HG02588 (cell line): ENCODE data around the gene C2orf78.
"Not testable (repeated sequence)": the region's sequence is repeated elsewhere in the genome, so short reads cannot be mapped to it uniquely, and the experiment has no call there.

Experiments used
- ATAC-seq: cut with Tn5 transposase; IDR thresholded peaks from one replicate; pipeline ENCODE4 v1.9.1; 2021; ENCODE audit warnings: mild to moderate bottlenecking, moderate library complexity; ENCODE audit not compliant: unreplicated experiment

C2orf78 gene

DNA sequence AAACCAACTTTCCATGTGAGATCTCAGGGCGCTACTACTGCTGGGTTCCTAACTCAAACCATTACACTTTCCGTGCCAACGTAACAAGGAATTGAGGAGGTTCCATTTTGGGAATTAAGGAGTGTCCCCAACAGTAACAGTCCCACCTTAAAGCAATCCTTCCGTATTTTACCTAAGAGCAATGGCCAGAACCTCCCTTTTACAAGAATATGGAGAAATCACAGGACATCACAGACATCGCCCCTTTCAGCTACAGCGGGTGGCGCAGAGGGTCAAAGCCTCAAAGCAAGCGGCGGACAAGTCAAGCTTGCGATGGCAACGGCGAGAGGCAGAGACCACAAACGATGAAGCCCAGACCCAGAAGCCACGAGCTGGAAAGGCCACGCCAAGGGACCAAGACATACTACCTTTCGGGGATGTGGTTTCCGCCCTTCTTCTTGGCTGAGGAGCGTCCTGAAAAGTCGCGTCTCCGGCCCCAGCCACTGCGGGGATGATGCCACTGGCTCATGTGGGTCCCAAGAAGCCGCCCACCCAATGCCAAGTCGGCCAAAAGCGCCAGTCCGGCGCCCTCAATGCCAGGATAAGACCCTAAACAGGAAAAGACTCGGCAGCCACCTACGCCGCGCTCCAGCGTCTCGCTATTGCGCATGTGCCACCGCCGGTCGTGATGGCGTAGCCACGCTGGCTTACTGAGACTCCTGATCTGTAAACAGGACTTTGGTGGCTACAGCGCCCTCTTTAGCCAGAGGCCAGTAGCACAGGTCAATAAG lies 4.3 kb upstream of the C2orf78 start, which contains the start of gene DUSP11:
Gene DUSP11, minus strand, starts transcription at position 637 of the 770 bp plus-strand sequence. Its CDS starts 129 bp downstream, at position 508.
- ATAC-seq, result peak; percentile 99

DNA sequence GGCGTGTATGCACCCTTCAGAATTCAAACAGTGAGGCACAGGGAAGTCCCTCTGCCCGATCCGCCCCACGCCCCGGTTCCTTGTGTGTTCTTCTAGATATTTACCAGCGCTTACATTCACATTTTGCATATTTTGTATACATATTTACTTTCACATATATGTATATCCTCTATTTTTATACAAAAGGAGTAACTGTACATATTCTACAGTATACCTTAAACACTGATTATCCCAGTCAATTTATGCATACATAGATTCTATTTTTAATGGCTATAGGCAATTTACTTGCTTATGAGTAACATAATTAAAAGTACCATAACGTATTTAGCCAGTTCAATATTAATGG lies 3.8 kb upstream of the C2orf78 start:
- no peak for ATAC-seq

DNA sequence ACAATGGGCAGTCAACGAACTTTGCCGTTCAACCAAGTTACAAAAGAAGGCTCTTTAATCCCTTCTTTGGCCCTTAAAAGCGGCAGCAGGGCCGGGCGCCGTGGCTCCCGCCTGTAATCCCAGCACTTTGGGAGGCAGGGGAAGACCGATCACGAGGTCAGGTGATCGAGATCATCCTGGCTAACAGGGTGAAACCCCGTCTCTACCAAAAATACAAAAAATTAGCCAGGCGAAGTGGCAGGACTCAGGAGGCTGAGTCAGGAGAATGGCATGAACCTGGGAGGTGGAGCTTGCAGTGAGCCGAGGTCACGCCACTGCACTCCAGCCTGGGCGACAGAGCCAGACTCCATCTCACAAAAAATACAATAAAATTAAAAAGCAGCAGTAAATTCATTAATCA lies 581 bp upstream of the C2orf78 start:
- not testable (repeated sequence) for ATAC-seq

DNA sequence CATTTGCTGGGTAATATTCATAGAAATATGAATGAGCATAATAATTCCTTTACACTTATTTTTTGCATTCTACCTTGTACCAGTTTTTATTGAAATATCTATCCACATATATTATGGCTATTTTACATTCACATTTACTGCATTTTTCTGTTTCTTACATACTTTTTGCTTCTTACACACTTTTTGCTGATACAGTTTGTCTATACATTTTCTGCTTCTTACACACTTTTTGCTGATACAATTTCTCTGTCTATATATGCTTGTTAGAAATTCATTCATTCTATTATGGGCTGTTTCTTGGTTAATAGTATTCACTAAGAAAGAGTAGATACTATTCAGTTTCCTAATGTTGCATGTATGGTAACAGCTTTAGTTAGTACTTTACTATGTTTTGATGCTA lies 27.9 kb downstream of the C2orf78 start:
- ATAC-seq, result no peak

DNA sequence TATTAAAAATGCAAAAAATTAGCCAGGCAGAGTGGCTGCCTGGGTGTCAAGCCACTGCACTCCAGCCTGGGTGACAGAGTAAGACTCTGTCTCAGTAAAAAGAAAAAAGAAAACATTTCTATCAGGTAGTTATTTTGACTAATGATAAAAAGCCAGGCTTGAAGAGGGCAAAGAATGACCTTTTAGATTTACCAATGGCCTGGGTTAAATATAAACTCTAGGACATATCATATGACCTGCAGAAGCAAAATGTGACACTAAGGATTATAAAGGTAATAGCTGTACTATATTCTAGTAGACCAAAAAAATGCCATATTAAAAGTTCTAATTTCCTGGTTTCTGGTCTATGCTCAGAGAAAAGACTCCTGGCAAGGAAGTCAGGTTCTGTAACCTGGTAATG lies 28.7 kb downstream of the C2orf78 start:
- ATAC-seq, result no peak

DNA sequence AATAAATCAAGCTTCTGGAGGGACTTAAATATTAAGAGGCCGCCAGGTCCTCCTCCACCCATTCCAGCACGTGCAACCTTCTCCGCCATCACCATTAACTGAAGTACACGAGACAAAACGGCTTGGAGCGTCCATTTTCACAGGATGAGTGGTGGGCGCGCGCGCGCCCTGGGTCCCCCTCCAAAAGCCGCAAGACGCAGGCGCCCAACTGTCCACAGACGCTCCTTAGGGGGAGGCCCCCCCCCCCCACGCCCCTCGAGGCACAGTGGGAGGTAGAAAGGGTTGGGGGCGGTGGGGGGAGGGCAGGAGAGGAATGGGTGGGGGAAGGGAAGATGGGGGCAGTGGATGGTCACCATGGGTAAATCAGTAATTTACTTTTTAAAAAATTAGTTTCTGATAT lies 34.3 kb downstream of the C2orf78 start:
- ATAC-seq, result no peak

DNA sequence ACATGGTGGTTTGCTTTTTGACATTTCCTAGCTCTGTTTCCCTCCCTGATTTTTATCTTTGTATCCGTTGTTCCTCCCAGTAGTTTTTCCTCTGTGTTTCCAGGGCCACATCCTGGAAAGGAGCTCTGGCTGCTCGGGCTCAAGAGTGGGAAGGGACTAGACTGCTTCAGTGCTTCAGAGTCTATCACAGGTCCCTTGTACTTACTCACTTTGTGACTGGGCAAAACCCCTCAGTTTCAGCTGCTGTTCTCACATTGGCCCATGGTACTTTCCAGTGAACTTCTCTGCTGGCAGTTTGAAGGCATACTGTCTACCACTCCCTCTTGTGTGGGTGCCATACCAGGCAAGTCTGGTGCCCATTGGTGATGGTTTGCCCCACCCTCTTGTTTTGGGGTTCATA lies 37.2 kb downstream of the C2orf78 start:
- peak; percentile 88 for ATAC-seq

DNA sequence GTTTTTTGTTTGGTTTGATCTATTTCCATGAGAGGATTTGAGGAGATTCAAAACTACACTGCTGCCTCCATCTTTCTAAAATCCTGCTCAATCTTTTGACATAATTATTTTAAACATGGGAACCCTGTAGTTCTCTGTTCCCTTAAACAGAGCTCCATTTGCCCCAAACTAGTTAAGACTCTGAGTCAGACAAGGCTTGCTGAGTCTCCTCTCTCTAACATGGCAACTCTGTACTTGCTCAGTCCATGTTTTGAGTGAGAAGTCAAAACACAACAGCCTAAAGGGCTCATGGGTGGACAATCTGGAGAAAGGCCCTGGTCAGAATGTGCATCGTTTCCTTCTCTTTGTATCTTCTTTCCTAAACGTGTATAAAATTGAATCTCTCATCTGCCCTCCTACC lies 37.7 kb downstream of the C2orf78 start:
- ATAC-seq, result no peak

DNA sequence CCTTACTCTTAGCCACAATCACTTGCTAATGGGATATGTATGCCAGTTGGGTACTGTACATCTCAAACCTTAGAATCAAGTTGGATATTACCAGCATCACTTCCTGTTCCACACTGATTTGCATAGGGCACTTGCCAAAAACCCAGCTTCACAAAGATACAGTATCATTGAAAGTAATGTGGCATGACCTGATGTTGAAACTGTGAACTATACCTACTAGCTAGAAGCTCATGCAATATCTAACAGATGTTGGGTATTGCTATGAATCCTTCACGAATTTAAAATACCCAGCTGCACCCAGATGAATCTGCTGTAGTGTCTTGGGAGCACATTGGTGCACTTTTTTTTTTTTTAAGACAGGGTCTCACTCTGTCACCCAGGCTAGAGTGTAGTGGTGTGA lies 38.3 kb downstream of the C2orf78 start:
- ATAC-seq, result no peak

DNA sequence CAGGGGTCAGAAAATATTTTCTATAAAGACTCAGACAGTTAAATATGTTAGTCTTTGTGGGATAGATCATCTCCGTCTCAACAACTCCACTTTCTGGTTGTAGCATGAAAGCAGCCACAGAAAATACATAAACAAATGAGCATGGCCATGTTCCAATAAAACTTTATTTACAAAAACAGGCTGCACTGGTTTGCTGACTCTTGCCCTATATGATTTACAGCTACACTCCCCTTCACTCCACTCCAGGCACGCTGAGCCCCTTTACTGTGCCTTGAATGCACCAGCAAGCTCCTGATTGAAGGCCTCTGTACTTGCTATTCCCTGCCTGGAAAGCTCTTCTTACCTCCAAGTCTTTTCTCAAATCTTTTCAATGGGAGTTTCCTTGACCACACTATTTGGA lies 39.0 kb downstream of the C2orf78 start:
- no peak for ATAC-seq

DNA sequence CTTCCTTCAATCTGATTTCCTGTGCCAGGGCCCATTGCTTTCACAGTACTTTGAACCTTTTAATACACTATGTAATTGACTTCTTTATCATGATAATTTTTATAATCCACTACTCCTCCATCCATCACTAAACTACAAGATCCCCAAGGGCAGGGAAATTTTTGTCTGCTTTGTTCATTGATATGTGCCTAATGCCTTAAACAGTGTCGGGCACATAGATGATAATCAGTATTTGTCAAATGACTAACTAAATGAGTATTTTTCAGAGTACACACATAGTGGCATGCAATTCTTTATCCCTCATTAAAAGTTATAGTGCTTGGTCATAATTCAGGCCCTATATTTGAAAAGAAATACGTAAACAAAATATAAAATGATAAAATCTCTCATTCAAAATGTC lies 39.4 kb downstream of the C2orf78 start:
- ATAC-seq, result no peak

DNA sequence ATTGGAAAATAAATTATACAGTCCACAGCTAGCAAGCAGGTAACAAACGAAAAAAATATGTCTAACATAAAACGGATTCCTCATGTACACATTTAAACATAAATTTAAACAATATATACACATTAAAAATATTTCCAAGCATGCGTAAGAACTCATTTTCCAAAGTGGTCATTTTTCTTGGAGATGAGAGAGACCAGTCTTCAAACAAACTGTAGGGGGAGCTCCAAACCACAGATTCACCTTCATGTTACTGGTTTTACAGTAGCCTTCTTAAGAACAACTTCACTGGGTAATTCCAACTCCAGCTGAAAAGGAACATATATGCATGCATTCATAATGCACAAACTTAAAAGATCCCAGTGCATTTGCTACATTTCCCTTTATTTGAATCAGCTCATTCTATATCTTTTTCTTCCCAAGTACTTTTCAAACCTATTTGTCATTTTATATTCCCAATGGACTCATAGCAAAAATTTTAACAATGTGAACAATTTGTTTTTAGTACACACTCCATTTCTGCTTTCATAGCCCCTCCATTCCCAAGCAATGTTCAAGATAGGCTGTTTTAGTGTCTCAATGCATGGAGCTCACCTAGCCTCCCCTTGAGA lies 40.0 kb downstream of the C2orf78 start:
- no peak for ATAC-seq

DNA sequence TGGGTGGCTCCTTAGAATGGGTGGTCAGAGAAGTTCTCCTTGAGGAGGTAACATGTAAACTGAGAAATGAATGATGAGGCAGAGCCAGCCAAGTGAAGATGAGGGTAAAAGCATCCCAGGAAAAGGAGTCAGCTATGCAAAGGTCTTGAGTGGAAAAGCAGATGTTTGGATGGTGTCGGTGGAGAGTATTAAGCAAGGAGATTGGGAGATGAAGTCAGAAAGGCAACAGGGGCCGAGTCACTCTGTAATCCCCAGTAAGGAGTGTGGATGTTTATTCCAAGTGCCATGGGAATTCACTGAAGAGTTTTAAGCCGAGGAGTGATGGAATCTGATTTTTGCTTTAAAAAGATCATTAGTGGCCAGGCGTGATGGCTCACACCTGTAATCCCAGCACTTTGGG lies 41.4 kb downstream of the C2orf78 start:
- no peak for ATAC-seq

DNA sequence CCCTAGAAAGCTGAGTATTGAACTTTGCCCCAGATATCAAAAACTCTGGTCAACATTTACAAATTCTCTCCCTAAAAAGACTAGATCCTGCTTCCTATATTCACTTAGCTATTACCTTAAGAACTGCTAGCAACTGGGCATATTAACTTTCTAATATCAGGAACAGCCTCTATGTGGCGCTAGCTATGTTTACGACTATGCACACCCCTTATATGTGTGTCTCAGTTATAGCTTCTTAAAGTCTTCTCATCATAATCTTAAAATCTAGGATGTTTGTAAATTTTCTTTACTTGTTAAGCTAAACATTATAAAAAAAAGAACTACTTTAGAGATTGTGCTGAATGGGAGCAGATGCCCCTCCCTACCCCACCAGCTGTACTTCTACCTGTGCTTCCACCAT lies 43.0 kb downstream of the C2orf78 start:
- no peak for ATAC-seq

DNA sequence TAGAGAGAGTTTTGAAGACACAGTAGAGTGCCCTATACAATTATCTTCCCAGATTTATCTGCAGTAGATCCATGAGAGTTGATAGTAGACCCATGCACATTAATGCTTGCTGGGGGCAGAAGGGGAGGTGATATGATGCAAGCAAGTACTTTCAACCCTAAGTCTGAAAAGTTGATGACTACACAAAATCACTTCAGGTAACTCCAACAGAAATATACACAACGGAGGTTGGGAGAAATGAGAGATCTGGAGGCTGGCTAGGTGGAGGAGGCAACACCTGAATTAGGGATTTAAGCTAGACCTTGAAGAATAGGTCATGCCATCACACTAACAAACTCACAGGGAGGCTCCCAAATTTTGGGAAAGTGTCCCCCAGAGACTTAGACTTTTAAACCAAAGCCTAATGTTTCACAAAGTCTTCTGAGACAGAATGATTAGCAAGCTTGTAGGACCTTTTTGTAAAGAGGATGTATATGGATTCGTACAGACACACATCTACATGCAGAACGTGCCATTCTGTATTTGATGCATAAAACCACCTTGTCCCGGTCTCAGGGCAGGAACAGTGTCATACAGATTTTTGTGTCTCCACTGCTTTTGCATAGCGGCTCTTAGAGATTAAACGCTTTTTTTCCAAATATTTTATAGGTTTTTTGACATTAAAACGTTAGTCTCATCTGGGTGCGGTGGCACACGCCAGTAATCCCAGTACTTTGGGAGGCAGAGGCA lies 43.8 kb downstream of the C2orf78 start:
- ATAC-seq, result no peak

DNA sequence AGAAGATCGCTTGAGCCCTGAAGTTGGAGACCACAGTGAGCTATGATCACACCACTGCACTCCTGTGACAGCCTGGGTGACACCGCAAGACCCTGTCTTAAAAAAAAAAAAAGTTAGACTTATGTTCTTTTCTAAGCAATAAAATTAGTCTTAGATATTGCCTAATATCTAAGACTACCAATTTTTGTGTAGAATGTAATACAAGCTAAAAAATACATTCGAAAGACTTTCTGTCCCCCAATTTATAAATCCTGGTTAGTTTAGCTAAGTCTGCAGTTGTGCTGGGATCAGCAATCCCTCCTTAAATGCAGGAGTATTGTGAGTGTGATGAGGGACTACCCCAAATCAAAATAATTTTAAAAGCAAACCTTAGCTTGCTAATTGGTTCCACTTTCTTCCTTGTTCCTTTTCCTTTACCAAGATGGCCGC lies 44.4 kb downstream of the C2orf78 start:
- no peak for ATAC-seq

DNA sequence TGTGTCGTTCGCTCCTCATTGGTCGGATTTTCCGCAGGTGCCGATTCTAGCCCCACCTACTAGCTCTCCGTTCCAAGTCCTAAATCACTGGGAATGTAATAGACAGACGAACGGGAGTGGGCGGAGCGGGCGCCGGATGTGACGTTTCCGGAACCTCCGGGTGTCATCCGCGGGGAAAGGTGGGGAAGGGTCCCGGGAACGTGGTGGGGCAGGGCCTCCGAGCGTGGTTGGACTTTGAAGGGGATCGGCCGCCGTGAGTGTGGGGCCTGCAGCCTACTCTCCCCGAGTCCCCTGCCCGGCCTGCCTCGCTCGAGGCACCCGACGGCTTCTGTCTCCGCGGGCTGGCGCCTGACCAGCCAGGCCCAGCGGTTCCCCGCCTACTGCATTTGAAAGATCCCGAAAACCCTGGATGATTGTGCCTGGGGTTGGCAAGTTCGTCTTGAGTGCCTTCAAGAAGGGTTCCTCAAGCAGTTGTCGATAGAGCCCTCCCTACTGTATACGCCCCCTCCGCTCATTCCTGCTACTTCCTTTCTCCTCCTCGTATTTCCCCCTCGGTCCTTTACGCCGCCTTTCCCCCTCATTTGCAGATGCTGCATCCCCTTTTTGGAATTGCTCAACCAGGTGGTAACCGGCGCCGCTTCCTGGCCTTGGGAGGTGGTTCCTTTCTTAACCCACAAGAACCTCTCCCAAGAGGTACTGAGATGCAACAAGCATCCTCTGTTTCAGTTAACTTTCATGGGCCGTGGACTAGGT lies 45.0 kb downstream of the C2orf78 start, which contains the start of gene STAMBP:
Gene STAMBP, plus strand, starts transcription at position 144 of the 753 bp plus-strand sequence. CDS start 1,896 bp downstream, outside the sequence.
- ATAC-seq, result peak; percentile 84

DNA sequence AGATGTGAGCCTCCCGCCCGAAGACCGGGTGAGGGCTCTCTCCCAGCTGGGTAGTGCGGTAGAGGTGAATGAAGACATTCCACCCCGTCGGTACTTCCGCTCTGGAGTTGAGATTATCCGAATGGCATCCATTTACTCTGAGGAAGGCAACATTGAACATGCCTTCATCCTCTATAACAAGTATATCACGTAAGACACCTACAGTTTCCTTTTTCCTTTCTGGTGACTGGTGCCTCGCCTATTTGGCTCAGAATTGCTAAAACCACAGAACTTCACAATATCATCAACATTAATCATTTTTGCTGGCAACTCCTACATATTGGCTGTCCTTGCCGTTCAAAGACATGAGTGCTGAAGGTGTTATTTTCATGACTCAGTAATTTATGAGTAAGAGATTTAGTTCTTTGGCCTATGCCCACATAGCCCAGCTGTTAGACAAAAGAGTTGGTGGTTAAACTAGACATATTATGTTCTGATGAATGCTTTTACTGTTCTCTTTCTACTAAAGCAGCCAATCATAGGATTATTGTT lies 47.0 kb downstream of the C2orf78 start:
- no peak for ATAC-seq

DNA sequence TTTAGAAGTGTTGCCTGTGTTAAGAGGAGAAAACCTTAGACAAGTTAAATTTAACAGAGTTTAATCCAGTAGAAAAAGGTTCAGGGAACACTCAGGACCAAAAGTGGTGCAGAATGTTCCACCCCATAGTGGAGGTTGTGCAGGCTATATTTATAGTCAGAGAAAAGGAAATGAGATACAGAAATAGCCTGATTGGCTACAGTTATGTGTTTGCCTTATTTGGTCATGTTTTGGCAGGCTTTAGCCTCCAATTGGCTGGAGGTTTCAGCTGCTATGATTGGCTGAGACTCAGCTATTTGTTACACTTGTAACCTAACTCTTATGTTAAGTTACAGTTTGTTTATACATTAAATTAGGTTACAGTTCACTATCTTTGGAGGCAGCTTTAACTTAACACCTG lies 48.9 kb downstream of the C2orf78 start:
- ATAC-seq, result no peak

DNA sequence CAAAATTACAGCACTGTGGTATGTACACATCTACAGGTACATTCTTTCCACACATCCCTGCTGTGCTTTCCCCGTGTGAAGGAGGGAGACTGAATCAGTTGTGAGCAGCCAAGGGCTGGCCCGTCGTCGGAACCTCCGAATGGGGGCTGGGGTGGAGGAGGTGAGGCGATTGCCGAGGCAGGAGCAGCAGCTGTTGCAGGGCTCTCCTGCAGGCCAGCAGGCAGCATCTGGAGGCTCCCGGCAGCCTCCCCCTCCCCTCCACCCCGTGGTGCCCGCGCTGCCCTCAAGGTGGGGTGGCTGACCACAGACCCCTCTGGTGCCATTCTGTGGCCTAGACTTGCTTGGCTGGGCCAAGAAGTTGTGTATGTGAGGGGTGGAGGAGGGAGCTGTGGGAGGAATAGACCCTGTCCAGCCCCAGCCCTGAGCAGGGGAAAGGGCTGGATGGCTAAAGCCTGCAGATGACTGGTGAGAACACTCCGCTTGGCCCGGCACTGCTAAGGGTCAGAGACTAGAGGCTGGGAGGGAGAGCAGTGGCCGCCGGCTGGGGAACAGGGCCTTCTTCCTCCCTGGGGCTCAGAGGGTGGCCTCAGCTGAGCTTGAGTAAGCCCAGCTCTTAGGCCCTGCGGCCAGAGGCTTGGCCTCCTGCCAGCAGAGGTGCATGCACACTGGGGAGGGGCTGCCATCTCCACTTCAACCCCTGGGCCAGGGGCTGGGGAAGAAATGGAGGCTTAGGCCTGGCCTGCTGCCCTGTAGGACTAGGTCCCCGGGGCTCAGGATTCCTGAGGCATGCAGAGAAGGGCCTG lies 52.4 kb downstream of the C2orf78 start:
- ATAC-seq, result no peak
